Hematopoietic multipotent progenitor cell treated with erythropoietin and hydrocortisone succinate and interleukin-3 and kit ligand, for 17 days (in vitro differentiated cells): ENCODE data around the gene C5orf15.
"Not testable (repeated sequence)": the region's sequence is repeated elsewhere in the genome, so short reads cannot be mapped to it uniquely, and the experiment has no call there.

ENCODE experiments used
- DNase-seq: peaks from one replicate; pipeline ENCODE4 v3.0.0-alpha.2; 2015; ENCODE audit warnings: low spot score

Gene C5orf15

DNA sequence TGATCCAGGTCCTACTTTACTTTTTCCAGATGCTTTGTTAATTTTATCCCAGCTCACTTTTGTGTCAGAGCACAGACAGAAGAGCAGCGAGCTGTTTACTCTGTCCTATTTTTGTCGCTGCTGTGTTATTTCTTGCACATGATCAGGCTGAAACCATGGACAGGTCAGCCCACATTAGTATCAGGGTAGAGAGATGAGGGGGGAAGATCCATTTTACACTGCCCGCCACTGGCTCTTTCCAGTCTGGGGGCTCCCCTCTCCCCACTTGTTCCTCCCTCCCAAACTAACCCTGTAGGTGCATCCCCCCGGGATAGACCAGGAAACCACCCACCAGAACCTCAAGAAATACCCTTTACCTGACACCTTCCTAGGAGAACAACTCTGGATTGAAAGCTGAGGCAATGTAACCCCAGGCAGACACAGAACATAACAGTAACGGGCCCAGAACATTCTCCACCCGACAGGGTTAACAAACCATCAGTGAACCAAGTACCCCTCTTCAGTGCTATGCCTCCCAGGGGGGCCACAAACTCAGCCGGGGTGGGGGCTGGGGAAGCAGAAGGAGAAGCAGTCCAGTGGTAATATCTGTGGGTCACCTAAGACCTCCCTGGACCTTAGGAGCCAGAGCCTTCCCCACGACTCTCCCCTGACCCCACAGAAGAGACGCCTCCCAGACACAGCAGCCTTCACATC is 26.0 kb upstream of the C5orf15 start:
- no peak for DNase-seq

- DNase-seq, result no peak
Observed at GRCh38 chr5:133993185-133993936, 24.9 kb upstream of the C5orf15 start.

GRCh38 chr5:133992429-133993155 is 24.2 kb upstream of the C5orf15 start:
- DNase-seq, result no peak

- no peak for DNase-seq
Observed at GRCh38 chr5:133991171-133991910, 22.9 kb upstream of the C5orf15 start.

DNA sequence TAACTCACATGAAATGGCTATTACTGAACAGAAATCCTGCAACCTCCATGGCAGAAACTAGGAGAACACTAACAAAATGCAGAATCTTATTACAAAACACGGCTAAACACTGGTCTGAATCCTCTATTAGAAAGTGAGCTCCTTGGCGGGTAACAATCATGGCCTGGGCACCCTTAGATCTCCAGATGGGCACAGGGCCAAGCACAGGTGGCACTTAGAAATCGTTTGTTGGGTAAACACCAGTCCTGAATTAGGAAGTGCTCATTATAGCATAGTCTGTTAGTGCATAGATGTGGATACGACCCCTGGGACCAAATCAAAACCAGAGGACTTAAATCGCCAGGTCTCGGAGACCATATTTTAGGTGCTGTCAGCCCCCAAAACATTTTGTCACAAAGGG is 22.0 kb upstream of the C5orf15 start:
- DNase-seq, result no peak

- no peak for DNase-seq
Observed at GRCh38 chr5:133985540-133986180, 17.2 kb upstream of the C5orf15 start.

DNA sequence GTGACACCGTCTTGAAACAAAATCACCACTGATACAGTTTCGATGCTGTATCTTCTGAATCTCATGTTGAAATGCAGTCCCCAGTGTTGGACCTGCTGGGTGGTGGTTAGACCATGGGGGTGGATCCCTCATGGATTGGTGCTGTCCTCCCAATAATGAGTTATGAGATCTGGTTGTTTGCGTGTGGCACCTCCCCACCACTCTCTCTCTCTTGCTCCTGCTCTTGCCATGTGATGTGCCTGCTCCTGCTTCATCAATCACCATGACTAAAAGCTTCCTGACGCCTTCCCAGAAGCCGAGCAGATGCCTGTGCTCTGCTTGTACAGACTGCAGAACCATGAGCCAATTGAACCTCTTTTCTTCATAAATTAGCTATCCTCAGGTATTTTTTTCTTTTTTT is 15.2 kb upstream of the C5orf15 start:
- no peak for DNase-seq

DNA sequence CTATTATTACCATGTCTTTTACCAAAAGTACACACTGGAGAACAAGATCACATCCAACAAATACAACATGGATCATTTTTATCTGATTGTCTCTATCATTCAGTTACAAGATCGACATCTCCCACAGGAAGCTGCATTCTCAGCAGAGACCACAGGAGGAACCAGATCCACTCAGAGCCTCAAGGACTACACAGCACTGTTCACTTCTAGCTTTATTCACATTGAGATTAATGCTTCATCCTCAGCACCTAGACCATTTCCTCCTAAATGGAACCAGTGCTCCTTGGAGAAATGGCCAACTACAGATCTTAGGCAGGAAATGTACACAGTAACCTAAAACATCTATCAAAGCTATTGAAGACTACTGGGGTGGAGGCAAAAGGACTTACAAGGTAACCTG is 13.3 kb upstream of the C5orf15 start:
- no peak for DNase-seq

GRCh38 chr5:133980652-133981051 is 12.2 kb upstream of the C5orf15 start:
- DNase-seq, result no peak

GRCh38 chr5:133978943-133979342 is 10.5 kb upstream of the C5orf15 start:
- no peak for DNase-seq

DNA sequence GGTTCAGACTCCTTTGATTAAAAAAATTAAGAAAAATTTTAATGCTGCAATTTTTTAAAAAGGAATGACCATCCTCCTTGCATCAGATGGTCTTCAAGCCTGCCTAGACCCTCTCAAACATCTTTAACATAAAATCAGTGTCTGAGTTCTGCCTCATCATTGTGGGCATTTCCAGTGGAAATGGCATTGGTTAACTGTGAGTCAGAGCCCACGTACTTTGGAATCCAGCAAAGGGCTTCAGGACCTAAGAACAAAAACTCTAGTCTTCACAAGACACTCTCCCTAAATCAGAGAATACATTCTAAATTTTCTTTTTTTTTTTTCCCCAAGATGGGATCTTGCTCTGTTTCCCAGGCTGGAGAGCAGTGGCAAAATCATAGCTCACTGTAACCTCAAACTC is 9.4 kb upstream of the C5orf15 start:
- DNase-seq, result no peak

DNA sequence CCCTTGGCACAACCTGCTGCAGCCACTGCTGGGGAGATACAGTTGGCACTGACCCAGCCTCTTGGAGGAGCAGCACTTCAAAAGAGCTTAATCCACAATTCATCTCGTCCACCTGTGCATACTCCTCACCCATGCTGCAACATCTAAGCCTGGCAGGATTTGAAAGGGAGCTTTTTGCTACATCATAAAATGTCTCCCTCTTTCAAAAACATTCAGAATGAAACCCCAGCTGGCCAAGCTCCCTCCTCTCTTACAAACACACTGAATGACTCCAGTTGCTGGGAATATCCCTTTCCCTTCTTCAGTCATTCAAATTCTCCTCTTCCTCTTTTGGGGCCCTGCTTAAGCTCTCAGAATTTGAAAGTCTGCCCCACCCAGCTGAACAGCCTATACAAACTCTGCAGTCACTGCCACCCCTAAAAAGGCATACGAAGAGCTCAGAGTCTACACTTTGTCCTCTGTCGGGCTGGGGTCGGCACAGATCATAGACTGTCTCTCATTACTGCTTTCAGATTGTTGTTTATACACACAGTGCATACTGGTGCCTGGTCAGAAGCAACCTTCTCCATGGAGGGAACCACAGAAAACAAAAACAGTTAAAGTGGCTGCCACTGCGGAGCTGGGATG is 8.8 kb upstream of the C5orf15 start:
- DNase-seq, result peak; percentile 24

DNA sequence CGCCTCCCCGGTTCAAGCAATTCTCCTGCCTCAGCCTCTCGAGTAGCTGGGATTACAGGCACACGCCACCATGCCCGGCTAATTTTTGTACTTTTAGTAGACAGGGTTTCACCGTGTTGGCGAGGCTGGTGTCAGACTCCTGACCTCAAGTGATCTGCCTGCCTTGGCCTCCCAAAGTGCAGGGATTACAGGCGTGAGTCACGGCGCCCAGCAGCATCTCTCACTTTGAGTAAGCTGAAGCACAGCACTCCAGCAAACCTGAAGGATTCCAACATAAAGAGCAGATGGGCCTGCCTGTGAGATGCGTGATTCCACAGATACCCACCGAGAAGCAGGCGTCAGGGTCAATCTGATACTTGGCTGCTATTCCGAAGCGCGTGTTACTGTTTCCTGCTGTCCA is 7.1 kb upstream of the C5orf15 start:
- DNase-seq, result not testable (repeated sequence)

DNA sequence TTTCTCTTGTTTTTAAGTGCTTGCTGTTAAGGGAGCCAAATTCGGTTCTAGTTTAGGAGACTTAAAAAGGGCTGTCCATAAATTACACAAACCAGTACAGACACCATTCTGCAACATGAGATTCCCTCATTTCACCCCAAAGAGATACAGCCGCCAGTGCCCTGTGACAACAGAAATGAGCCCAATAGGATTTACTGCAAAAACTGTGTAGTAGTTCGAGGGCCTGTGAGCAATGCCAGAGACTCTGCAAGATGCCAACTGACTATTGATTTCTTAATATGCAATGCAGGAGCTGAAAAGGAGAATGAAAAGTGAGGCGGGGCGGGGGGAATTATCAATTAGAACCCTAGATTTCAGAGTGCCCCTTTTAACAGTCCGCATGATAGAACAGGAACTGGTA is 5.7 kb upstream of the C5orf15 start:
- DNase-seq, result no peak

GRCh38 chr5:133970325-133970909 is 2.0 kb upstream of the C5orf15 start:
- no peak for DNase-seq

DNA sequence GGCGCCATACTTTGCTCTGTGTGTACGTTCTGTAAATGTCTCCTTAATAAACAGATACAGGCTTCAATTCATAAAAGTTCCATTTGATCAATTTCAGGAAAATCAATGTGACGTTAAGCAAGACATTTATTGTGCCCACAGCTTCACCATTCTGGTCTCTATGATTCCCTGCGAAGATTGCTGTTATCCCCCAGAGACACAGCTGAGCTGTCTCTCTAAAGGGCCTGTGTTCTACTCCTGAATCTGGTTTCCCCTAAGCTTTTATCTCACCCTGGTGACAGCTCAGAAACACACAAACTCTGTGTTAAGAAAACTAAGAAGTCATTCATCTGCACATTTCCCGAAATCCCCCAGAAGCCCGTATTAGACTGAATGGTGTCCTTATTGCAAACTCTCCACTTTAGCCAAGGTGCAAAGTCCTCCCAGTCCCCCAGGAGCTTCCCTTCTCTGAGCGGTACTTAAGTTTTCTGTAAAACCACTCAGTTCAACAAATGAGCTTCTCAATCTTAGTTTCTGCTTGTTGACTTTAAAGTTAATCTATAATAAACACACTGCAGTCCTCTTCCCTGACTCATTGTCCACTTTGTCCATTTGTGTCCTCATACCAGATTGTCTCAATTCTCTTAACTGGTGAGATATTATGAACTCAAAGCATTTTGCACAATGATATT is 1.4 kb upstream of the C5orf15 start:
- peak; percentile 21 for DNase-seq

- peak; percentile 53 for DNase-seq
Observed at GRCh38 chr5:133967698-133968203, 674 bp downstream of the C5orf15 start.

- no peak for DNase-seq
Observed at GRCh38 chr5:133967124-133967523, 1.3 kb downstream of the C5orf15 start.

DNA sequence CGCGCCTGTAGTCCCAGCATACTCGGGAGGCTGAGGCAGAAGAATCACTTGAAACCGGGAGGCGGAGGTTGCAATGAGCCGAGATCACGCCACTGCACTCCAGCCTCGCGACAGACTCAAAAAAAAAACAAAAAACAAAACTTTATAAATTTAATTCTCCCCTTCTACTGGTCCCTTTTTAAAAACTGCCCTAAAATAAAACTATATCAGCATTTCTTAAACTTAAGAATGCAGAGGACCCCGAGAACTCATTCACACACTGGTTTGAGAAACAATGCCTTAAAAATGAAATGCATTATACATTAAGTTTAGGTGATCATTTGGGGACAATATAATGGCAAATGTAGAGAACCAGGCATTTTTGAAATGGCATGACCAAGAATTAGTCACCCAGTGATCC is 2.3 kb downstream of the C5orf15 start:
- DNase-seq, result no peak

DNA sequence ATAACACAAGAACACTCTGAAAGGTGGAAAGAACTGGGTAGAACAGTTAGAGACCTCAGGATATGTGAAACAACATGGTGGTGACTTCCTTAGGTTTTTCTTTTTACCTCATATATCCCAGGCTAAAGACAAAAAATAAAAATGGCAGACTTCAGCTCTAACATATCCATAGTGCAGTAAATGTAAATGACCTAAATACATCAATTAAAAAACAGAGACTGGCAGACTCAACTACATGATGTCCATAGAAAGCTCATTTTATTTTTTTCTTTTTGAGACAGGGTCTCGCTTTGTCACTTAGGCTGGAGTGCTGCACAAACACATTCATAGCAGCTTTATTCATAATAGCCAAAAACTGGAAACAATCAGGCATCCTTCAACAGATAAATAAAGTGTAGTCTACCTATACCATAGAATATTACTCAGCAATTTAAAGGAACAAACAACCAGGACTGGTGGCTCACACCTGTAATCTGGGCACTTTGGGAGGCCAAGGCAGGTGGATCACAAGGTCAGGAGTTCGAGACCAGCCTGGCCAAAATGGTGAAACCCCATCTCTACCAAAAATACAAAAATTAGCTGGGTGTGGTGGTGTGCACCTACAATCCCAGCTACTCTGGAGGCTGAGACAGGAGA is 4.8 kb downstream of the C5orf15 start:
- no peak for DNase-seq
